HFF-Myc (cell line): ENCODE measurements around the gene PEMT.

Experiments
- DNase-seq: peaks from one replicate; pipeline ENCODE4 v3.0.0-alpha.2; 2011; ENCODE audit warnings: low read depth; ENCODE audit errors: extremely low read depth
- H3K4me3 ChIP-seq: replicated peaks from 2 replicates; pipeline ENCODE4 v1.5.1; 2011; ENCODE audit warnings: low read depth, mild to moderate bottlenecking, control low read depth, low read length
- TF ChIP-seq, protein P1 (sequence below): IDR thresholded peaks from 2 replicates; pipeline ENCODE4 v1.5.1; 2012; ENCODE audit warnings: mild to moderate bottlenecking, low read depth, low read length, control low read depth; ENCODE audit errors: missing control alignments

The PEMT gene

DNA sequence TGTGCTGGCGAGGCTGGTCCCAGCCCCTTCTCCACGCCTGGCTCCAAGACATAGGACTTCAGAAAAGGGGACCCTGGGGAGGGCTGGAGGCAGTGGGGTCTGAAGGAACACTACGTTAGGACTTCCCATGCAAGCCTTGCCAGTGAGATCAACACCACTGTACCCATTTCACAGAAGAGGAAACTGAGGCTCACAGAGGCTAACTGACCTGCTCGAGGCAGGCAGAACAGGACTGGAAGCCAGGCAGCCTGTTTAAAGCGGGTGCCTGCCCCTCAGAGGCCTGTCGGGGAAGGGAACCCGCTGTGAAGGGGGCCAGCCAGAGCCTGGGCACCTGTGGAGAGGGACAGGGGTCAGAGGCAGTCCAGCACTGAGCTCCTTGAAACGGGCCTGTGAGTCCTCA is 32.3 kb downstream of the PEMT start:
- TF ChIP-seq, protein P1, sequence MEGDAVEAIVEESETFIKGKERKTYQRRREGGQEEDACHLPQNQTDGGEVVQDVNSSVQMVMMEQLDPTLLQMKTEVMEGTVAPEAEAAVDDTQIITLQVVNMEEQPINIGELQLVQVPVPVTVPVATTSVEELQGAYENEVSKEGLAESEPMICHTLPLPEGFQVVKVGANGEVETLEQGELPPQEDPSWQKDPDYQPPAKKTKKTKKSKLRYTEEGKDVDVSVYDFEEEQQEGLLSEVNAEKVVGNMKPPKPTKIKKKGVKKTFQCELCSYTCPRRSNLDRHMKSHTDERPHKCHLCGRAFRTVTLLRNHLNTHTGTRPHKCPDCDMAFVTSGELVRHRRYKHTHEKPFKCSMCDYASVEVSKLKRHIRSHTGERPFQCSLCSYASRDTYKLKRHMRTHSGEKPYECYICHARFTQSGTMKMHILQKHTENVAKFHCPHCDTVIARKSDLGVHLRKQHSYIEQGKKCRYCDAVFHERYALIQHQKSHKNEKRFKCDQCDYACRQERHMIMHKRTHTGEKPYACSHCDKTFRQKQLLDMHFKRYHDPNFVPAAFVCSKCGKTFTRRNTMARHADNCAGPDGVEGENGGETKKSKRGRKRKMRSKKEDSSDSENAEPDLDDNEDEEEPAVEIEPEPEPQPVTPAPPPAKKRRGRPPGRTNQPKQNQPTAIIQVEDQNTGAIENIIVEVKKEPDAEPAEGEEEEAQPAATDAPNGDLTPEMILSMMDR, result no peak
- DNase-seq, result no peak
- H3K4me3 ChIP-seq, result no peak overlapping the region

GRCh38 chr17:17558431-17558830 is 33.1 kb downstream of the PEMT start:
- TF ChIP-seq, protein P1, result no peak
- no peak overlapping the region for H3K4me3 ChIP-seq
- DNase-seq, result no peak

GRCh38 chr17:17557796-17558195 is 33.7 kb downstream of the PEMT start:
- DNase-seq, result no peak
- TF ChIP-seq, protein P1, result no peak
- H3K4me3 ChIP-seq, result no peak overlapping the region

DNA sequence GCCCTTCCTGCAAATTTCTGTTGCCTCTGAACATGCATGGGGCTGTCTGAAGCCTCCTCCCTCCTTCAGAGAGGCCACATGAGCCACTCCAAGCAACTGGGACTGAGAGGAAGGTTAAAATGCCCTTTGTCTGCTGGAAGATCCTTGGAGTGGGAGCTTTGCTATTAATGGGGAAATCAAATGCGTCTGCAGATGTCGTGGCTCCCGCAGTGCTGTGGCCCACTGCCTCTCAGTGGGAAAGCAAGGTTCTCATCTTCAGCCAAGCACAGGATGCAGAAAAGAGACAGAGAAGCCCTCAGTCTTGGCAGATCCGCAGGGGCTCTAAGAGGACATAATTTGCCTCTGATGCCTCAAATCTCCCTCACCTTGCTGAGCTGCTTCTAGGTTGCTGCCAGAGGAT is 34.8 kb downstream of the PEMT start:
- TF ChIP-seq, protein P1, result no peak
- H3K4me3 ChIP-seq, result no peak overlapping the region
- DNase-seq, result no peak

DNA sequence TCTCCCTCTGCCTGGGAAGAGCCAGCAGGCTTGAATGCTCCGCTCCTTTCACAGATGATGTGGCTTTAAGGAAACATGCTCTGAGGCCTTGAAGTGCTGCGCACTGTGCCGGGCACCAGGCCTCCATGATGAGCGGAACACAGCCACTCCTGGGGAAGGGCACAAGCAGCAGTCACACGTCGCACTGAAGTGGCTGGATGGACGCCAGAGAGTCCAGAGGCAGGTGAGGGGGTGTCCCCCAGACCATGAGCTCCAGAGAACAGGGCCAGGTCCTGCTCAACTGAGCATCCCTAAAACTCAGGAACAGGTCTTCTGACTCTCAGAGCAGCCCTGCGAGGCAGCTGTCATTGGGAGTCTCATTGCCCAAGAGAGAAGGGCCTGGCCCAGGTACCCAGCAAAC is 35.6 kb downstream of the PEMT start:
- TF ChIP-seq, protein P1, result no peak
- H3K4me3 ChIP-seq, result no peak overlapping the region
- no peak for DNase-seq

DNA sequence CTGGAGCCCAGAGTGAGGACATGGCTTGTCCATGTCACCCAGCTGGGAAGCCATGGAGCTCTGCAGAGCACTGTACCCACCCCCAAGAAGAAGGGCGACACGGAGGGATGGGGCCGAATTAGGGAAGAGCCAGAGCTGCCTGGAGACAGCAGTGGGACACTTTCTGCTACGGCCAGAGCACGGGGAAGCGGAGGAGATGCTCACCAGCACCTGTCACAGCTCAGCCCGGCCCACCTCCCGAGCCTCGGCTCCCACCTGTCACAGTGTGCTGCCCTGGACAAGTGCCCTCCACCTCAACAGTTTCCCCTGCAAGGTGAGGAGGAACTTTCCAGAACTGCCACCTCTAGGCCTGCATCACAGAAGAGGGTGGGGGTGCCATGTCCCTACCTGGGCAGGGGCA is 36.4 kb downstream of the PEMT start:
- DNase-seq, result no peak
- H3K4me3 ChIP-seq, result no peak overlapping the region
- TF ChIP-seq, protein P1, result no peak

- DNase-seq, result no peak
- no peak overlapping the region for H3K4me3 ChIP-seq
- TF ChIP-seq, protein P1, result no peak
Observed at GRCh38 chr17:17554266-17554665, 37.2 kb downstream of the PEMT start.
